Gastroesophageal sphincter (tissue), 4 donors: ENCODE data around the gene POLH. TPM values are rescaled to one million over a fixed set of nuclear protein-coding genes. Genes with fewer than 3 reads are reported as not detected.

ENCODE experiments used
- ATAC-seq: fragments of 150-250 bp; one replicate; pipeline ENCODE4 v1.9.1; 2016; ENCODE audit warnings: mild to moderate bottlenecking, moderate library complexity
- H3K27ac ChIP-seq, 4 donors: fragments of 200-600 bp; sonication (generic) in 3 of 4; 1 replicate in 3 of 4; 2 replicates in 1 of 4; pipeline ENCODE4 v1.5.1; 2016 to 2019
- H3K27me3 ChIP-seq: fragments of 200-600 bp; sonication (generic); one replicate; pipeline ENCODE4 v1.5.1; 2019
- H3K36me3 ChIP-seq, 2 donors: fragments of 200-600 bp; sonication (generic); one replicate each; pipeline ENCODE4 v1.5.1; 2019; ENCODE audit warnings: control low read depth in 1 of 2
- H3K4me1 ChIP-seq, 3 donors: fragments of 200-600 bp; sonication (generic); 1 replicate in 2 of 3; 2 replicates in 1 of 3; pipeline ENCODE4 v1.5.1; 2016 to 2019; ENCODE audit warnings: control low read depth in 2 of 3
- H3K4me3 ChIP-seq, 2 donors: fragments of 200-600 bp; sonication (generic); one replicate each; pipeline ENCODE4 v1.5.1; 2019; ENCODE audit warnings: mild to moderate bottlenecking in 1 of 2, moderate library complexity in 1 of 2
- H3K9me3 ChIP-seq, 3 donors: fragments of 200-600 bp; sonication (generic); one replicate each; pipeline ENCODE4 v1.5.1; 2017 to 2019; ENCODE audit warnings: control low read depth in 2 of 3
- CTCF ChIP-seq, 4 experiments: fragments of 200-600 bp in 2 of 4; fragments of 450-650 bp in 2 of 4; sonication (generic) in 1 of 4; IDR thresholded peaks; one replicate each; pipeline ENCODE4 v1.5.1; 2017 to 2019; ENCODE audit warnings: antibody characterized with exemption in 4 of 4, mild to moderate bottlenecking in 2 of 4, moderate library complexity in 2 of 4
- EP300 ChIP-seq: sonication (generic); formaldehyde crosslinking; IDR thresholded peaks from one replicate; pipeline ENCODE4 v1.6.1; 2017; ENCODE audit warnings: antibody characterized with exemption, mild to moderate bottlenecking
- POLR2A ChIP-seq, 2 donors: fragments of 450-650 bp; IDR thresholded peaks; one replicate each; pipeline ENCODE4 v1.6.1; 2017; ENCODE audit warnings: antibody characterized with exemption in 2 of 2, mild to moderate bottlenecking in 2 of 2, moderate library complexity in 1 of 2
- POLR2AphosphoS5 ChIP-seq: sonication (generic); formaldehyde crosslinking; IDR thresholded peaks from one replicate; pipeline ENCODE4 v1.6.1; 2017; ENCODE audit warnings: antibody characterized with exemption
- WGBS, 2 donors: methylation state at CpG; one replicate each; pipeline ENCODE4 v1.1.5; 2018; ENCODE audit warnings: low coverage in 1 of 2; 5-methylcytosine and 5-hydroxymethylcytosine counted together
- total RNA-seq, 4 donors: library from RNA; depleted of rRNA; stranded (reverse); fragments of >200 nt; gene quantifications; one replicate each; pipeline ENCODE4 v1.1.0, GENCODE V29; 2016

Gene POLH
- total RNA-seq, 4 donors from 2014 or later = 4.8 to 10.6 (median 7.9) TPM

GRCh38 chr6:43627008-43627825 lies 51.2 kb downstream of the POLH start:
- ATAC-seq = peak; percentile 16
- peaks cover 0 to 40% of the 10 kb centered on the region in 2 donors for H3K36me3 ChIP-seq
- 64% methylated on average over 5 of the region's 5 CpGs; no CpG with 5 or more reads in 1 of the 2 donors for WGBS, 2 donors
- no peaks in the 10 kb centered on the region for H3K27me3 ChIP-seq
- TF ChIP-seq POLR2AphosphoS5 (peak; percentile 24), EP300 (no peak)
- no peaks in the 10 kb centered on the region for H3K9me3 ChIP-seq
- H3K4me3 ChIP-seq = peak overlapping the region in 1 of 2 donors; percentile 4
- H3K27ac ChIP-seq = peak overlapping the region in 3 of 4 donors; percentile 97 to 99 (median 97)
- peaks cover 0 to 44% (median 12%) of the 10 kb centered on the region in 3 donors for H3K4me1 ChIP-seq

- ATAC-seq = no peak
- peak overlapping the region; percentile 85 to 99 (median 97) for H3K27ac ChIP-seq
- no peak for TF ChIP-seq POLR2AphosphoS5
- no peak for TF ChIP-seq CTCF (IDR thresholded peaks at IDR 0.05)
- no peak for TF ChIP-seq EP300
- TF ChIP-seq POLR2A (IDR thresholded peaks at IDR 0.05) = peak in 1 of 2 donors; percentile 23
Observed at GRCh38 chr6:43628393-43629103, 52.6 kb downstream of the POLH start.

DNA sequence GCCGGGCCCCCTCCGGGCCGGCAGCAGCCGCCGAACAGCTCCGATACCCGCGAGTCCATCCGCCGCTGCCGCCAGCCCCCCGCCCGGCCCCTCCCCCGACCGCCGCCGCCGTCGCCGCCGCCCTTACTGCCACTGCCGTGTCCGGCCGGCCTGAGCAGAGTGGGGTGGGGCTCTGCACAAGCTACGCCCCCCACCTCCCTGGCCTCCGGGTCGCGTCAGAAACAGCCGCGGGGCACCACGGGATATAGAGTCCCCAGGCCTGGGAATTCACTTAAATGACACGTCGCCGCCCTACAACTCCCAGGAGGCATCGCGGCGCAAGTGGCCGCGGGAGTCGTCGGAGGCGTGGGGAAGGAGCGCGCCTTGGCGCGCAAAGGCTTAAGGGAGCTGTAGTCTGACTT lies 53.1 kb downstream of the POLH start, which contains the start of gene GTPBP2:
TSS of gene GTPBP2 (minus strand) at position 161 of the 401 bp plus-strand sequence. CDS start at position 59, 102 bp downstream.
- H3K4me3 ChIP-seq = peak within 1 kb of the TSS; percentile 73 to 99

More at GRCh38 chr6:43628393-43629103, 52.6 kb downstream of the POLH start:
- Histone ChIP-seq H3K36me3 (peaks cover 0 to 26% of the 10 kb centered on the region in 2 donors), H3K9me3 (no peaks in the 10 kb centered on the region), H3K4me3 (peak overlapping the region; percentile 73 to 99), H3K27me3 (no peaks in the 10 kb centered on the region), H3K4me1 (peaks cover 0 to 44% (median 12%) of the 10 kb centered on the region in 3 donors)
- 2% methylated on average over 11 of the region's 25 CpGs; no CpG with 5 or more reads in 1 of the 2 donors for WGBS, 2 donors

GRCh38 chr6:43629505-43630300 lies 53.7 kb downstream of the POLH start:
- Histone ChIP-seq H3K27me3 (no peaks in the 10 kb centered on the region), H3K4me1 (peaks cover 0 to 44% (median 12%) of the 10 kb centered on the region in 3 donors), H3K36me3 (peaks cover 0 to 15% of the 10 kb centered on the region in 2 donors), H3K4me3 (peak overlapping the region; percentile 73 to 99), H3K9me3 (no peaks in the 10 kb centered on the region), H3K27ac (peak overlapping the region; percentile 88 to 99 (median 97))
- peak; percentile 88 for ATAC-seq
- 0 to 1% methylated on average over 1 to 15 of the region's 41 CpGs for WGBS, 2 donors
- TF ChIP-seq POLR2A (IDR thresholded peaks at IDR 0.05) (peak; percentile 47 to 54), CTCF (IDR thresholded peaks at IDR 0.05) (no peak), EP300 (no peak), POLR2AphosphoS5 (peak; percentile 80)

More for the DNA sequence above, 53.1 kb downstream of the POLH start, which contains the start of gene GTPBP2:
- Histone ChIP-seq H3K4me1 (peaks cover 0 to 44% (median 12%) of the 10 kb centered on the region in 3 donors), H3K27ac (peak within 1 kb of the TSS; percentile 88 to 99 (median 97)), H3K36me3 (peaks cover 0 to 21% of the 10 kb centered on the region in 2 donors), H3K9me3 (no peaks in the 10 kb centered on the region), H3K27me3 (no peaks in the 10 kb centered on the region)
- ATAC-seq = peak; percentile 92
- WGBS, 2 donors = no CpG with 5 or more reads among the region's 46 CpGs
- TF ChIP-seq CTCF (IDR thresholded peaks at IDR 0.05) (no peak), POLR2AphosphoS5 (peak; percentile 85), POLR2A (IDR thresholded peaks at IDR 0.05) (peak in 1 of 2 donors; percentile 31), EP300 (no peak)
